Measurements from ENCODE around the gene DLGAP4.

Gene DLGAP4

GRCh38 chr20:36320898-36321695 is 15.0 kb downstream of the DLGAP4 start:
- FAIRE-seq (no peak), DNase-seq (ENCODE audit: insufficient read length, low spot score) (no peak)

- FAIRE-seq (no peak), DNase-seq (ENCODE audit: insufficient read length, low spot score) (no peak)
Observed at GRCh38 chr20:36322131-36322530, 16.0 kb downstream of the DLGAP4 start.

- no peak for FAIRE-seq
Observed at GRCh38 chr20:36330091-36330490, 24.0 kb downstream of the DLGAP4 start.

GRCh38 chr20:36331209-36331608 is 25.1 kb downstream of the DLGAP4 start:
- FAIRE-seq: no peak
- no peak for DNase-seq (ENCODE audit: insufficient read length, low spot score)

More at GRCh38 chr20:36330091-36330490, 24.0 kb downstream of the DLGAP4 start:
- no peak for DNase-seq (ENCODE audit: insufficient read length, low spot score)

GRCh38 chr20:36333841-36334240 is 27.7 kb downstream of the DLGAP4 start:
- no peak for FAIRE-seq
- no peak for DNase-seq (ENCODE audit: insufficient read length, low spot score)

GRCh38 chr20:36334281-36335205 is 28.4 kb downstream of the DLGAP4 start:
- FAIRE-seq (no peak), DNase-seq (ENCODE audit: insufficient read length, low spot score) (no peak)

GRCh38 chr20:36335206-36335870 is 29.2 kb downstream of the DLGAP4 start:
- no peak for FAIRE-seq
- no peak for DNase-seq (ENCODE audit: insufficient read length, low spot score)

- no peak for DNase-seq (ENCODE audit: insufficient read length, low spot score)
- no peak for FAIRE-seq
Observed at GRCh38 chr20:36336204-36336603, 30.1 kb downstream of the DLGAP4 start.

GRCh38 chr20:36336954-36337704 is 31.0 kb downstream of the DLGAP4 start:
- no peak for FAIRE-seq
- DNase-seq (ENCODE audit: insufficient read length, low spot score): no peak

GRCh38 chr20:36337886-36338285 is 31.7 kb downstream of the DLGAP4 start:
- DNase-seq (ENCODE audit: insufficient read length, low spot score): no peak
- FAIRE-seq: no peak

- FAIRE-seq (no peak), DNase-seq (ENCODE audit: insufficient read length, low spot score) (no peak)
Observed at GRCh38 chr20:36339646-36340592, 33.8 kb downstream of the DLGAP4 start.

- DNase-seq (ENCODE audit: insufficient read length, low spot score) (no peak), FAIRE-seq (no peak)
Observed at GRCh38 chr20:36340593-36340990, 34.5 kb downstream of the DLGAP4 start.

- no peak for FAIRE-seq
- DNase-seq (ENCODE audit: insufficient read length, low spot score): no peak
Observed at GRCh38 chr20:36341331-36342020, 35.3 kb downstream of the DLGAP4 start.

GRCh38 chr20:36342331-36343120 is 36.4 kb downstream of the DLGAP4 start:
- DNase-seq (ENCODE audit: insufficient read length, low spot score): no peak
- no peak for FAIRE-seq

GRCh38 chr20:36343641-36344040 is 37.5 kb downstream of the DLGAP4 start:
- FAIRE-seq: no peak

GRCh38 chr20:36344517-36345132 is 38.5 kb downstream of the DLGAP4 start:
- FAIRE-seq (no peak), DNase-seq (ENCODE audit: insufficient read length, low spot score) (peak; percentile 29)

More at GRCh38 chr20:36343641-36344040, 37.5 kb downstream of the DLGAP4 start:
- DNase-seq (ENCODE audit: insufficient read length, low spot score): no peak

- DNase-seq (ENCODE audit: insufficient read length, low spot score) (no peak), FAIRE-seq (no peak)
Observed at GRCh38 chr20:36346256-36346655, 40.1 kb downstream of the DLGAP4 start.
